Mucosa of descending colon (tissue), 3 donors: ENCODE measurements around the gene PRRG2. TPM values are rescaled to one million over a fixed set of nuclear protein-coding genes. Genes with fewer than 3 reads are reported as not detected.
A peak's percentile ranks its signal among the peaks of the same experiment; 100 is the strongest.
"Not testable (repeated sequence)": the region's sequence is repeated elsewhere in the genome, so short reads cannot be mapped to it uniquely, and the experiment has no call there.

Experiments used
- ATAC-seq: fragments of 200-7000 bp; cut with Tn5 transposase; one replicate; pipeline ENCODE4 v1.9.1; 2020; ENCODE audit warnings: mild to moderate bottlenecking, moderate library complexity
- DNase-seq, 3 donors: peaks; one replicate each; pipeline ENCODE4 v3.0.0-alpha.2; 2020
- H3K36me3 ChIP-seq: fragments of 200-600 bp; one replicate; pipeline ENCODE4 v1.8.0; 2021; ENCODE audit warnings: low read depth, mild to moderate bottlenecking
- H3K4me1 ChIP-seq: fragments of 200-600 bp; one replicate; pipeline ENCODE4 v1.8.0; 2021; ENCODE audit warnings: low read depth, mild to moderate bottlenecking
- H3K4me3 ChIP-seq: fragments of 200-600 bp; one replicate; pipeline ENCODE4 v1.8.0; 2021; ENCODE audit warnings: mild to moderate bottlenecking
- H3K9me3 ChIP-seq: fragments of 200-600 bp; one replicate; pipeline ENCODE4 v1.8.0; 2021; ENCODE audit warnings: mild to moderate bottlenecking
- intact Hi-C, 2 donors: fragments of 100-400 bp; cut with DNase I in 1 of 2; cut with micrococcal nuclease in 1 of 2; formaldehyde crosslinking; loops; one replicate each; pipeline versions ENCODE4 v1.11.0 to v1.11.1; 2022; cut with DNase I, micrococcal nuclease
- total RNA-seq, 3 donors: library from RNA; stranded (reverse); fragmentation: NEBNext Ultra II Directional in 2 of 3; extraction: Animal tissue kit (Norgen Biotek cat#: 25700) in 2 of 3; gene quantifications; one replicate each; pipeline versions ENCODE4 v1.2.1 to v1.2.4, GENCODE V29; 2021 to 2023
- TF ChIP-seq, protein P1 (sequence below): fragments of 200-600 bp; IDR thresholded peaks from one replicate; pipeline ENCODE4 v1.8.0; 2022; ENCODE audit warnings: antibody characterized with exemption, mild to moderate bottlenecking
- donor health status: DM: no; HTN: no; CAD: no; lungs with moderate emphysema.
- donor health status: DM: no; HTN: no; CAD: no.
- donor health status: DM: no; HTN: yes; CAD: no.

PRRG2 gene
- total RNA-seq, 3 donors from 2014 or later = 9.1 to 25.1 (median 18.9) TPM

DNA sequence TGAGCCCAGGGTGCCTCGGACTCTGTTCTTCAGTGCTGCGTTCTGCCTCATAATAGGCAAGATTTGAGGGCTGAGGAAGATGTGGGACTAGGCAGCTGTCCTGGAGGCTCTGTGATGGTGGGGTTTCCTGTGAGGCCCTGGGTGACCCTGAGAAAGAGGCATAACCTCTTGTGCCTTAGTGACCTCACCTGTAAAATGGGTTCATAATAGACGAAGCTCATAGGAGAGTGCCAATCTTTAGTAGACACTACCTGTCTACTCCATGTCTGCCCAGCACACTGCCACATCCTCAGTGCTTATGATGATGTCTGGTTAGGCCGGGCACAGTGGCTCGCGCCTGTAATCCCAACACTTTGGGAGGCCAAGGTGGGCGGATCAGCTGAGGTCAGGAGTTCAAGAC is 35.4 kb downstream of the PRRG2 start:
- TF ChIP-seq, protein P1, sequence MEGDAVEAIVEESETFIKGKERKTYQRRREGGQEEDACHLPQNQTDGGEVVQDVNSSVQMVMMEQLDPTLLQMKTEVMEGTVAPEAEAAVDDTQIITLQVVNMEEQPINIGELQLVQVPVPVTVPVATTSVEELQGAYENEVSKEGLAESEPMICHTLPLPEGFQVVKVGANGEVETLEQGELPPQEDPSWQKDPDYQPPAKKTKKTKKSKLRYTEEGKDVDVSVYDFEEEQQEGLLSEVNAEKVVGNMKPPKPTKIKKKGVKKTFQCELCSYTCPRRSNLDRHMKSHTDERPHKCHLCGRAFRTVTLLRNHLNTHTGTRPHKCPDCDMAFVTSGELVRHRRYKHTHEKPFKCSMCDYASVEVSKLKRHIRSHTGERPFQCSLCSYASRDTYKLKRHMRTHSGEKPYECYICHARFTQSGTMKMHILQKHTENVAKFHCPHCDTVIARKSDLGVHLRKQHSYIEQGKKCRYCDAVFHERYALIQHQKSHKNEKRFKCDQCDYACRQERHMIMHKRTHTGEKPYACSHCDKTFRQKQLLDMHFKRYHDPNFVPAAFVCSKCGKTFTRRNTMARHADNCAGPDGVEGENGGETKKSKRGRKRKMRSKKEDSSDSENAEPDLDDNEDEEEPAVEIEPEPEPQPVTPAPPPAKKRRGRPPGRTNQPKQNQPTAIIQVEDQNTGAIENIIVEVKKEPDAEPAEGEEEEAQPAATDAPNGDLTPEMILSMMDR = no peak
- no peaks in the 10 kb centered on the region for H3K9me3 ChIP-seq
- intact Hi-C loops = no loop called here
- H3K36me3 ChIP-seq = no peaks in the 10 kb centered on the region
- no peaks in the 10 kb centered on the region for H3K4me1 ChIP-seq
- H3K4me3 ChIP-seq = no peak overlapping the region
- ATAC-seq (no peak), DNase-seq (no peak)

DNA sequence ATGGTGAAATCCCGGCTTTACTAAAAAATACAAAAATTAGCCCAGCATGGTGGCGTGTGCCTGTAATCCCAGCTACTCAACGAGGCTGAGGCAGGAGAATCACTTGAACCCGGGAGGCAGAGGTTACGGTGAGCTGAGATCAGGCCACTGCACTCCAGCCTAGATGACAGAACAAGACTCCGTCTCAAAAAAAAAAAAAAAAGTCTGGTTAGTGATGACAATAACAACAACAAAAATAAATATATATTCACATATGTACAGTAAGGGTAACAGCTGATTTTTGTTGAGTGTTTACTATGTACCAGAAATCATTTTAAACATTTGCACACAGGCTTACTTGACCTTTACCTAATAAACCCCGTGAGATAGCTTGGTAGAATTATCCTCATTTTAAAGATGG is 35.8 kb downstream of the PRRG2 start:
- Histone ChIP-seq H3K36me3 (no peaks in the 10 kb centered on the region), H3K4me1 (no peaks in the 10 kb centered on the region), H3K4me3 (no peak overlapping the region), H3K9me3 (no peaks in the 10 kb centered on the region)
- intact Hi-C loops = no loop called here
- ATAC-seq (no peak), DNase-seq (no peak)
- TF ChIP-seq, protein P1 = no peak

DNA sequence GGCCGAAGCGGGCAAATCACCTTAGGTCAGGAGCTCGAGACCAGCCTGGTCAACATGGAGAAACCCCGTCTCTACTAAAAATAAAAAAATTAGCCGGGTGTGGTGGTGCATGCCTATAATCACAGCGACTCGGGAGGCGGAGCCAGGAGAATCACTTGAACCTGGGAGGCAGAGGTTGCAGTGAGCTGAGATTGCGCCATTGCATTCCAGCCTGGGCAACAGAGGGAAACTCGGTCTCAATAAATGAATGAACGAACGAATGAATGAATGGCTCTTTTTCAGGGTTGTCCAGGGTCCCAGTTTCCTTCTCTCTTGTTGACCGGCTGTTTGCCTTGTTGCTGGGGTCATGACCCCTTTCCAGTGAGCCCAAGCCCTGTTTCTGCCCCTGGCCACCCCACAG is 36.7 kb downstream of the PRRG2 start:
- H3K4me1 ChIP-seq, H3K4me3 ChIP-seq, H3K36me3 ChIP-seq, H3K9me3 ChIP-seq, DNase-seq, intact Hi-C loops, ATAC-seq: not testable (repeated sequence)

DNA sequence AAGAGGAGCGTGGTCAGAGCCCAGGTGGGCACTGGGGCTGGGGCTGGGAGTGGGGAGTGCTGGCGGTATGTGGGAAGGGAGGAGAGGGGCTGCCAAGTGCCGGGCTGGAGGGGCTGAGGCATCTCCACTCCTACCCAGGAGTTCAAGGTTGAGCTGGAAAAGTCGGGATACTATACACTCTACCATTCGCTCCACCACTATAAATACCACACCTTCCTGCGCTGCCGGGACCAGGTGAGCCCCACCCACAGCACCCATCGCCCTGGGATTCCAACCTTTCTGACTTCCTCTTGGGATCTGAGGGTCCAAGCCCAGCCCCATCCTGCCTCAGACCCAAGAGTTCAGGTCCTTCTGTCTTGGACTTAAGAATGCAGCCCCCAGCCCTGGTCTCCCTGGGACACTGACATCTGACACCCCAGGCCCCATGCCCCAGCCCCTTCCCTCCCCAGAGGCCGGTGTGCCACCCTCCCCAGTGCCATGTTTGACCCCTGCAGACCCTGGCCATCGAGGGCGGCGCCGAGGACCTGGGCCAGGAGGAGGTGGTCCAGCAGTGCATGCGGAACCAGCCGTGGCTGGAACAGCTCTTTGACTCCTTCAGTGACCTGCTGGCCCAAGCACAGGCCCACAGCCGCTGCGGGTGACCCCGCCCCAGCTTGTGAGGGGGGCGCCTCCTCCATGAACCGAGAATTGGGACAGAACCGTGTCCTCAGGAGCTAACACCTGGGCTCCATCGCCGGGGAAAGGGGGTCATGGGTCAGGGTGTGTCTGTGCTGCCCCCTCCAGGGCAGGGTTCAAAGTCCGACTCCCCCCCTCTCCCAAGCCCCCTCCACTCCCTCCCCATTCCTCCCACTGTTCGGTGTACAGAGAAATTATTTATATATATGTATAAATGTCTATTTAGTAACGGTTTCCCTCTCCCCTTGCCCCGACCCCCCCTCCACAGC is 44.1 kb downstream of the PRRG2 start:
- intact Hi-C loops = no loop called here
- H3K4me3 ChIP-seq = no peak overlapping the region
- peak; percentile 34 for ATAC-seq
- DNase-seq = no peak
- no peaks in the 10 kb centered on the region for H3K9me3 ChIP-seq
- H3K36me3 ChIP-seq = no peaks in the 10 kb centered on the region
- TF ChIP-seq, protein P1 = no peak
- H3K4me1 ChIP-seq = no peaks in the 10 kb centered on the region

DNA sequence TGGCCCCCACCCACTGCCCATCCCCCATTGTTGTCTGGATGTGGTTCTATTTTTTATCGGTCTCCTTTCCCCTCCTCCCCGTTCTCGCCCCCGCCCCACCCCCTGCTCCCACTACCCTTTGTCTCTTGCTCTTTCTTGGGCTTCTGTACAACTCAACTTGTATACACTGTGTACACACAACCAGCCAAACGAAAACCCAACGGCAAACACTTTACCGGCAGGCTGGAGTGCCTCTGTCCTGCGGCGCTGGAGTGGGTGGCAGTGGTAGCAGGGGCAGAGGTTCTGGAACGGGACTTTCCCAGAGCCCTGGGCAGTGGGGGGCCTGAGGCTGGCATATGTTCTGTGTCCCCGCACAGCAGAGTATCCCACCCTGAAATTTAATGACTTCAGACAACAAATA is 45.1 kb downstream of the PRRG2 start:
- no peak for ATAC-seq
- intact Hi-C loops = no loop called here
- H3K4me1 ChIP-seq = no peaks in the 10 kb centered on the region
- no peak for DNase-seq
- H3K9me3 ChIP-seq = no peaks in the 10 kb centered on the region
- TF ChIP-seq, protein P1 = no peak
- no peak overlapping the region for H3K4me3 ChIP-seq
- no peaks in the 10 kb centered on the region for H3K36me3 ChIP-seq

DNA sequence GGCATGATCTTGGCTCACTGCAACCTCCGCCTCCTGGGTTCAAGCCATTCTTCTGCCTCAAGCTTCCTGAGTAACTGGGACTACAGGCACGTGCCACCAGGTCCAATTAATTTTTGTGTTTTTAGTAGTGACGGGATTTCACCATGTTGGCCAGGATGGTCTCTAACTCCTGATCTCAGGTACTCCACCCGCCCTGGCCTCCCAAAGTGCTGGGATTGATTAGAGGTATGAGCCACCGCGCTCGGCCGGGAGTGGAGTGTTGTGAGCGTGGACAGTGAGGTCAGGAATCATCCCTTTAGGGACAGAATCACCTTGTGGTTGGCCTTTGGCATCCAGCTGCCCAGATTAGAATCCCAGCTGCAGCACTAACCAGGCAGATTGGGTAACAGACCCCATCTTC is 48.5 kb downstream of the PRRG2 start:
- no peaks in the 10 kb centered on the region for H3K36me3 ChIP-seq

More for the DNA sequence above, 48.5 kb downstream of the PRRG2 start:
- no peaks in the 10 kb centered on the region for H3K4me1 ChIP-seq
- H3K4me3 ChIP-seq = no peak overlapping the region
- no peak for ATAC-seq
- H3K9me3 ChIP-seq = no peaks in the 10 kb centered on the region
- TF ChIP-seq, protein P1 = no peak
- no peak for DNase-seq
- intact Hi-C loops = no loop called here
